GM15510 (cell line): Measurements from ENCODE around the gene KLF7.

Experiments
- POLR2A ChIP-seq: IDR thresholded peaks from 3 replicates; pipeline ENCODE4 v1.6.1; 2011; ENCODE audit warnings: borderline replicate concordance; ENCODE audit not compliant: insufficient read length; ENCODE audit errors: extremely low read depth

KLF7 gene

DNA sequence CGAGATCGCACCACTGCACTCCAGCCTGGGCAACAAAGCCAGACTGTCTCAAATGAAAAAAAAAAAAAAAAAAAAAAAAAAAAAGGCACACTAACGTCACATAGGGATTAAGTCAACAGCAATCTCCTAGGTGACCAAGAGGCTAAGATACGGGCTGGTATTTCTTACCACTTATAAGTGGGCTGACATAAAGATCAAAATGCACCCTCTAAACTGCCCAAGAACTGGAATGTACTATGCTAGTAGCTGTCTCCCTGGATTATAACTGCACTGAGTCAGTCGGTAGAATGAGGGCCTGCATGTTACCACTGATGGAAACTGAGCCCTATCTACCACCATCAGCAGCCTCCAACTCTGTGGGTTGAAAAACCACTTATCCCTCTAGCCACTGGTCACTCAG is 80.6 kb downstream of the KLF7 start:
- no peak for TF ChIP-seq POLR2A

DNA sequence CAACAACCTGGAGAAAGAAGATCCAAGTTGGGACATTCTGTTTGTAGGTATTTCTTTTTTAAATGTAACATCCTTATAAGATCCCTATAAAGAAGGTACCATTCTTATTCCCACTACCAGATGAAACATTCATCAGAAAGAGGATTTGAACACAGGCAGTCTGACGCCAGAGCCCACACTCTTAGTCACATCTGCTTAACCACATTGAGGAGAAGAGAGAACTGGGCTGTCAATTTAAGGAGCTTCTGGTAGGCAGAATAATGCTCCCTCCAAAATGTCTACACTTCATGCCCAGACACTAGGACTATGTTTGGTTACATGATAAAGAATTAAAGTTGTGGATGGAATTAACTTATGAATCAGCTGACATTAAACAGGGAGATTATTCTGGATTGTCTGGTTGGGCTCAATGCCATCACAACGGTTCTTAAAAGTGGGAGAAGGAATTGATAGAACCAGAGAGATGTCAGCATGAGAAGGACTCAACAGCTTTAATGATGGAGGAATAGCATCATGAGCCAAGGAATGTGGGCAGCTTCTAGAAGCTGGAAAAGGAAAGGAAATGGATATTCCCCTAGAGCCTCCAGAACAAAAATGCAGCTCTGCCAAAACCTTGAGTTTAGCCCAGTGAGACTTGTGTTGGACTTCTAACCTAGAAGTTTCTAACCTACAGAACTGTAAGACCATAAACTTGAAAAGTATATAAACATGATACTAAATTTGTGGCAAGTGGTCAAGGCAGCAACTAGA is 82.2 kb downstream of the KLF7 start:
- no peak for TF ChIP-seq POLR2A

DNA sequence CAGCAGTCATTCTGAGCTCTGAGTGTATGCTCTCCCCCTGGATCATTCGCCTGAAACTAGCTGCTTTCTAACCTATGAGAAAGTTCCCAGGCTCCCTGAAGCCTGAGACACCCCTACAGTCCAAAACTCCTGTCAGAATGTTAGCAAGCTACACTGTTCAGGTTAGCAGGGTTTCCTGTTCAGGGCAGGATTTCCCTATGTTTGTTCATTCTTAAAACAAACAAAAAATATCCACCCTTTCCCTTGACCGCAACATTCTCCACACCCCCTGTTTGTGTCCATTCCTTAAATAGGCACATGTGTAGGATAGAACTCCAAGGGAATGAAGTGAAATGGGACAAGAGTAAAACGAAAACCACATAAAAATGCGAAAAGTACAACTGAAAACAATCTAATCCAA is 83.1 kb downstream of the KLF7 start:
- TF ChIP-seq POLR2A = no peak

DNA sequence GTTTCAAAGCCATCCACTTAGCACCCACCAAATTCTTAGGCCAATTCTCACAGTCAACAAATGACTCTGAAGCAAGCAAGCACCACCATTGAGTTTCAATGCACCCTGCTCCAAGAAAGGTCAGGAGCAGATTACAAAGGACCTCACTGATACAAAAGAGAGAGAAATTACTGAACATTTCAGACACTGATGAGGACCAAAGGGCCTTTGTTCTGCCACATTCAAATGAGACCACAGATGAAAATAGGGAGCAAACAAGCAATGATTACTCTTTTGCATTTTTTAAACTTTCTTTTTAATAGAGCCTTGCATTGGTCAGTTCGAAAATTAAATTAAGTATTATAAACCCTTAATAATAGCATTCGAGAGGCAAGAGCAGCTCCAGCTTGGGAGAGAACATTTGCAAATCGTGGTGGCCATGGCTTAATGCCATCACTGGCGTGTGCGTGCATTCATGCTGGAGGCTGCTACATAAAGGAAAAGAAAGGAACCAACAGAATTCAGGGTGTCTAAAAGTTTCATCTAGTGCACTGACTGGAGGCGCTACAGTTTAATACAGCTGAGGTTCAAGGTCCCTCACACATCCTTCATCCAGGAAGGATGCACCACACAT is 87.5 kb downstream of the KLF7 start:
- no peak for TF ChIP-seq POLR2A

DNA sequence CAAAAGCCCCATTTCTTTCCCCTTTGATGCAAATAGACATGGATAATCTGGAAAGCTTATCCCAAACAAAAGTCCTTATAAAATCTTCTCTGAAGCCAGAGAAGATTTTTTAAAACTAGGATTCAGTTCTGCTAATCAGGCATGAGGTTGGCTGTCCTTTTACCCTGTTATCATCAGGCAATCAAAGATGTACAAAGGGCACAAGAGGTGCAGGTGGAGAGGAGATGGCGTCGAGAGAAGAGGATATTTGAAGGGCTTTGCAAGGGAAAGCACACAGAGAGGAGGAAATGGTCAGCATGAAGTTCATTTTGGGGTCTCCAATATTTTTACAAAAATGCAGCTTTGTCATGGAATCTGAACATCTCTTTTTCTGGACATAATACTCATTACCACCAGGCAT is 88.5 kb downstream of the KLF7 start:
- no peak for TF ChIP-seq POLR2A

DNA sequence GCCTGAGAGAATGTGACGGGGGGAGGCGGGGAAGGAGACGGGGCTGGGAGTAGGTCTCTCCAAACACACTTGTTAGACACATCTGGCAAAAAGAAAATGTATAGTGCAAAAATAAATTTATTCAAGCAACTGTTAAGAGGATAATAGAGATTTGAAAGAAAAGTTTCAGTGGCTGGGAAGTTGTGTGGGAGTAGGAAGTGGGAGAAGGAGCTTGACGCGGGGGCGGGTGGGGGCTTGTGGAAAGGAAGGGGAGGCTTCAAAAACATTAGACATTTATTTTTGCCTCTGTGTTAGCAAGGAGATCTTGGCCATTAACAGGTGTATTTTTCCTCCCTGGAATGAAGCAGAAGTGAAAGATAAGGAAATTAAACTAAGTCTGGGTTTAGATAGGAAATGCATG is 90.3 kb downstream of the KLF7 start:
- TF ChIP-seq POLR2A = no peak

DNA sequence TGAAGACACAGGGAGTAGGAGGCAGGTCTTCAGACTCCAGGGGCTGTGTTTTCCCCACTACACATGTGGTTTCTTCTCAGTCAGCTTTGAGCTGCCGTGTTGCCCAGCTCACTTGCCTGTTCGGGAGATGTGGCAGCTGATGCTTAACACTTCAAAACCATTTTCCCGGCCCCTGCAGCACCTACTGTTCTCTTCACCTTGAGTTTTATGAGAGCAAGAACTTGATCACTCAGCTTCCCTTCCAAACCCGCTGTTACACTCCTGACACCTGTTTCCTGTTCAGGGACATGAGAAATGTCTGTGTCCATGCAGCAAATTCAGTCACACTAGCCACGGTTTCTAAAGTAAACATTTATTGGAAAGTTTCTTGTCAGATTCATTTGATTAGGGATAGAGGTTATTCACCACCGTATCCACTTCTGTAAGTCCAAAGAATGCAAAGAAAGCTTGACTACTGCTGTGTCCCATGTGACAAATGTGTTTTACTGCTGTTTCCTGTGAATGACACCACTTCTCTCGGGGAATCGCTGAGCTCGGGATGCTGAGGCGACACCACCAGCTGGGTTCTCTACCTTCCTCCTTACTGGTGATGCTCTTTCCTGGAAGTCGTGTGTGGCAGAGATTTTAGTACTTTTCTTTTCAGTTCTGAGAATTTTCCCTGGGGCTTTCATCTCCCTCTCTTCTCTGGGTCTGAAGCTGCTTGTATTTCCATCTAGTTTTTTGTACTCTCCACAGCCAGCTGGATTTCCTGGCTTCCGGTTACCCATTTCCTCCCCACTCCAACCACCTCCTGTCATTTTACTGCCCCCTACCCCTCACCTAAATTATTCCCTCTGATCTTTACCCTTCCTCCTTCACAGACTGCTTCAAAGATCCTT is 91.7 kb downstream of the KLF7 start:
- TF ChIP-seq POLR2A = no peak

DNA sequence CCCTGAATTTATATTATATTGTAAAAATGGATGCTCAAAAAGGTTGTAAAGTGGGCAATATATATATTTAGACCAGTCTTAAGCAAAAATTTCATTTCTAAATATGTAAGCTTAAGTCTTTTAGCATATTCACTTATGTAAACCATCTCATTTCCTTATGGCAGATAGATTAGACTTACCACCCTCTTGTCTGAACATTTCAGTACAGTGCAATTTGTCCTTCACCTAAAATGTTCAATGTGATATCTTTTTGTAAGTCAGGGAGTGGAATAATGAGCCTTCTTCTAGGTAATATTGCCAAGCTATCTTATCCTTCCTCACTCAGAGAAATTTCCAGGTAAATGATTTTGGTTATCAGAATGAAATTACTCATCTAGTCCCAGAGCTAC is 92.3 kb downstream of the KLF7 start:
- TF ChIP-seq POLR2A = no peak

DNA sequence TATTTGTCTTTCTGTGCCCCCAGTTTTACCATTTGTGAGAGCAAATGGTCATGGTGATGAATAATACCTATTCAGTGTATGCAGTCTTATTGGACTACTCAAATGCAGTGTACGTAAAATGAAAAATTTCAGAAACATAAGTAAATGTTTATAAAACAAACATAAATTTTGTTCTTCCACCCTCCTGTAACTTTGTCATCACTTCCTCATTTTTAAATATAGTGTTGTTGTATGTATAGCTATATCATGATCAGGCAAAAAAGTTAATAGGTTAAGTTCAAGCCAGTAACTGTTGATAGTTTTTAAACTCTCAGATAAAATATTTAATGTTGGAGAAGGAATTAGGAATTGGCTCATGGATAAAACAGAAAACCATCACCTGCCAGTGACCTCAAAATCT is 93.2 kb downstream of the KLF7 start:
- no peak for TF ChIP-seq POLR2A

DNA sequence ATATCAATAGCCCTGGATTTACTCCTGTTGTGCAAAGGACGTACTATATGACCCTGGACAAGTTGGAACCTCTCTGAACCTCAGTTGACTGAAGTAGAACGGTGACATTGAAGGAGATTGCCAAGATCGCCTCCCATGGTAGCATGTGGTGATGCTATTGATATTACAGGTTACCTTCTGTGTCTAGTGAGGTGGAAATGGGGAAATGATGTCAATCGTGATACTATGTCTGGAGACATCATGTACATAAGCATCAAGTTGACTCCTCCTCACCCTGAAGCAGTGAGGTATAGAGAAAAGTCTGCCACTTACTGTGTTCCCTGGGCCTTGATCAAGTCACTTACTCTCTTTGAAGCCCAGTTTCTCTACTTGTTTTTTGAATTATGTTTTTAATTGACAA is 93.9 kb downstream of the KLF7 start:
- no peak for TF ChIP-seq POLR2A

DNA sequence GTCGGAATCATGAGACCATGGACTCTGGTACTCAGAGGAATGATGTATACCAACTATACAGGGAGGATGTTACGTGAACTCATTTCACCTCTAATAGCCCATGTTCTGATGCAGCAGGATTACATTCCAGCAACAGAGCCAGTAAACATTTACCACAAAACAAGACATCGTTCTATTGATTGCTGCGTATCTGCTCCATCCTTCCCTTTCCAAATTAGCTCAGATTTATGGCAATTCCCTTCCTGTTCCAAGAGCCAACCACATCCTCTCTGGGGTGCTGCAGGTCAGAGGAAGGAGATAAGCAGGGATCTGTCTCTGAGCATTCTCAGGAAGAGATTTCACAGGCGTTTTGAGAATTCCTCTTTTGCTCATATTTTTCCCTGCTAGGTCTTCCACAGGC is 98.3 kb downstream of the KLF7 start:
- no peak for TF ChIP-seq POLR2A

DNA sequence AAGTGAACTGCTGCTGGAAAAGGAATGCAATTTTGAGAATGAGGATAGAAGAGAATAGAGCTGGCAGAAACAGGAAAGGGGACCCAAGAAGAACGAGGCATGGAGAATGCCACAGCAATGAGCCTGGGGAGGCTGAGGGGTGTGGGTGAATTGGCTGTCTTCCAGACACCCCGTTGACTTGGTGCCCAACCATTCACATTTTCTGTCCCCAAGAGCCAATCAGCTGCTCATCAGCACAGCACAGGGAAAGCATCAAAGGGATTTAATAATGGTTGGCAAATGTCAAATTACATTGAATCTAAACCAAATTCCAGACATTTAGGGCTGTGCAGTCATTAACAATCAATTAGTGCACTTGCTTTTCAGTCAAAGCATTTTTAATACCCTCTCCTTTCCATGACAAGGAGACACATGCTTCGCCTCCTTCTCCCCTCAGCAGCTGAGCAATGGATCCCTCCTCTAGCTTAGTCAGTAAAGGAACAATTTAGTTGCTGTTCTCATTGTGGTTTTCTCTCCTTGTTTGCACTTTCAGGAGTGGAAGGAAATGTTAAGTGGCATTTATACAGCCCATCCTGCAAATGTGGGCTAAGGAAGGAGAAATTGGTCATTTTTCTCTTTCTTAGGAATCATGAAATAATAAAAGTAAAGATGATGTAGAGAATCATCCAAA is 98.8 kb downstream of the KLF7 start:
- no peak for TF ChIP-seq POLR2A

DNA sequence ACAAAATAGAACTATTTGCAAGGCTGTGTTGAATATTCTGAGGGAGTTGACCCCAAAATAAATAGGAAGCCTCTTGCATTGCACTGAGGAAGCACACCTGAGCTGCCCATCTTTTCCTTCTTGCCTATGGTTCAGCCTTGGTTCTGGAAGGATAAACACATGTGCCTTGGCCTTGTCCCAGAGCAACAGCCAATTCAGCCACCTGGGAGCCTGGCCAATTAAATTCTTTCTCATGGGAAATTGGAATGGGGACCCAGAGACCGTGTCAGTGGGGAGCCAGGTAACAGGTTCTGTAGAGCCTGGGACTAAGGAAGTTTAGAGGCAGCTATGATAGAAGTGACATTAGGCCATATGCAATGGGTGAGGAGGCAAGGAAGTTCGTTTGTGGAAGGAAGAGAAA is 99.6 kb downstream of the KLF7 start:
- no peak for TF ChIP-seq POLR2A

DNA sequence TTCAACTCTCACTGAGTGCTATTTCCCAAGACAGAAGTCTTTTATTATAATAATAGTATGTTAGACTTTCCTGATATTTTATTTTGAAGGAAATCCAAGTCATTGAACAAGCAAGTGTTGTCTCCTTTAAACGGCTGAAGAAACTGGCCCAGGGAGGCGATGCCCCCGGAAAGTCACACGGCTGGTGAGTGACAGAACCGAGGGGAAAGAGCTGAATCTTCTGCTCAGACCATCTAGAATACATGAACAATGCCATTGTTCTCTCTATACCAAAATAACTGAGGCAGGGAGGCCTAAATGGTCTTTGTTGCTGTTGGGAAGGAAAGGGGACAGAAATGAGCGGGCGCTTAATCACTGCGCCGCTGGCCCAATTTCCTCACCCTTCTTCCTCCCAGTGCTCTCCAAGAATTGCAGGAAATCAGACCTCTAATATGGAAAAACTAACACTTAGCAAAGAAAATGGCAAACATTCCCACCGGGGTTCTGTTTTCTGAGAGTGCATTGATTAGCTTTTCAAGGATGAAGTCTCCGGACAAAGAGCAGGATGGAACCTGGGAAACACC is 101.5 kb downstream of the KLF7 start:
- TF ChIP-seq POLR2A = no peak

DNA sequence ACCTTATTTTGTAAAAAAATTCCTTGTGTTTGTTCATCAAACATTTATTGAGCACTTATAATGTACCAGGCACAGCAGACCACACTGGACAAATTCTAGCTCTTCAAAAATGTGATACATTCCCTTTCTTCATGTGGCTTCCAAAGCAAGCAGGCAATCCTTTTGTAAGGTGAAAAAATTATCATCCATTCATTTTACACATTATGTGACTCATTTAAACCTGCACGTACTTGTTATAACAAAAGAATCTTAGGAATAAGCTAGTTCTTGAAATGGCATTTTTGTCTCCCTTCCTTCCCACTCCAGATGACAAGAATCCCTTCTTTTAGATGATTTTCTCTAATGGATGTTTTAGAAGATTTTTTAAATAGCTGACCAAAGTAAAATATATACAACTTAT is 104.6 kb downstream of the KLF7 start:
- no peak for TF ChIP-seq POLR2A
